ENCODE results near the gene E2F4. TPM values are rescaled to one million over a fixed set of nuclear protein-coding genes. Genes with fewer than 3 reads are reported as not detected.
A peak's percentile ranks its signal among the peaks of the same experiment; 100 is the strongest.

E2F4 gene
- total and polyA plus RNA-seq, 2 of the 13 experiments (the other 11 are each of a cell fraction or from before 2014, with no cell fraction given): 84.8 to 91.2 TPM

DNA sequence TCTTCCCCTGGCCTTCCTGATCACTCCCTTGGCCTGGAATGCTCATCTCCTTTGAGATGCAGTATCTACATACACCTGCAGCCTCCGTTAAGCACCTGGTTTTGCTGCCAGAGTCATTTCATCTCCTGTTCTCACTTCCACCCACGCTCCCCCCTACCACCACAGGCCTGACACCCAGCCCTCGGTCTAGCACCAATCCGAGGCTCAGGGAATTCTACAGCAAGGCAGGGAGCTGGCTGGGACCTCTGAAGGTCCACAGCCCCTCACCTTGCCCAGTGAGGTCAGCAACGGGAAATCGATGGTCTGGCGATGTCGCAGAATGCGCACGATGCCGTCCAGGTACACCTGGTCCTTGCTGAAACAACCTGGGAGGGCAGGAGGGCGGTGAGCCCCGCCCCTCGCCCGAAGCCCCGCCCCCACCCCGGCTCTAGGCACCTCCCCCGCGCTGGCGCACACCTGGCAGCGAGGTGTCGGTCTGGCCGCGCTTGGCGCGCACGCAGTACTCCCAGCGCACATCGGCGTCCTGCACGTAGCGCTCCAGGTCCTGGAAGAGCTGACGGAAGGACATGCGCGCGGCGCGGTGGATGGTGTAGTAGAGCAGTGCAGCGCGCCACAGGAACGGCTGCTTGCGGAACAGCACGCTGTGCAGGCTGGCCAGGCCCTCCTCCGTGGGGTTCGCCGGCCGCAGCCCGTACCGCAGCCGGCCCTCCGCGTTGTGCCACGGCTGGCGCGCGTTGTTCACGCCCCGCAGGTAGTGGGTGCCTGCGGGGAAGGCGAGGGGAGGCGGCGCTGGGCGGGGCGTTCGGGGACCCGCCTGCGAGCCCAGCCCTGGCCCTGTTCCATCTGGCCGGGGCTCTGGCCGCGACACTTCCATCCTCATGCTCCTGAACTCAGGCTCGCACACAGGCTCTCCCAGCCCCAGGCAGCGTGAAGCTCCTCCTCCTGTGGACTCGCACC lies 13.9 kb upstream of the E2F4 start (continued):
- TF ChIP-seq, protein P1, sequence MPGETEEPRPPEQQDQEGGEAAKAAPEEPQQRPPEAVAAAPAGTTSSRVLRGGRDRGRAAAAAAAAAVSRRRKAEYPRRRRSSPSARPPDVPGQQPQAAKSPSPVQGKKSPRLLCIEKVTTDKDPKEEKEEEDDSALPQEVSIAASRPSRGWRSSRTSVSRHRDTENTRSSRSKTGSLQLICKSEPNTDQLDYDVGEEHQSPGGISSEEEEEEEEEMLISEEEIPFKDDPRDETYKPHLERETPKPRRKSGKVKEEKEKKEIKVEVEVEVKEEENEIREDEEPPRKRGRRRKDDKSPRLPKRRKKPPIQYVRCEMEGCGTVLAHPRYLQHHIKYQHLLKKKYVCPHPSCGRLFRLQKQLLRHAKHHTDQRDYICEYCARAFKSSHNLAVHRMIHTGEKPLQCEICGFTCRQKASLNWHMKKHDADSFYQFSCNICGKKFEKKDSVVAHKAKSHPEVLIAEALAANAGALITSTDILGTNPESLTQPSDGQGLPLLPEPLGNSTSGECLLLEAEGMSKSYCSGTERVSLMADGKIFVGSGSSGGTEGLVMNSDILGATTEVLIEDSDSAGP (CRISPR knock-in tag; IDR thresholded peaks at IDR 0.05; ENCODE audit: borderline replicate concordance): peak; percentile 35; the same call in 1 of the 2 replicates
- TF ChIP-seq, protein P2, sequence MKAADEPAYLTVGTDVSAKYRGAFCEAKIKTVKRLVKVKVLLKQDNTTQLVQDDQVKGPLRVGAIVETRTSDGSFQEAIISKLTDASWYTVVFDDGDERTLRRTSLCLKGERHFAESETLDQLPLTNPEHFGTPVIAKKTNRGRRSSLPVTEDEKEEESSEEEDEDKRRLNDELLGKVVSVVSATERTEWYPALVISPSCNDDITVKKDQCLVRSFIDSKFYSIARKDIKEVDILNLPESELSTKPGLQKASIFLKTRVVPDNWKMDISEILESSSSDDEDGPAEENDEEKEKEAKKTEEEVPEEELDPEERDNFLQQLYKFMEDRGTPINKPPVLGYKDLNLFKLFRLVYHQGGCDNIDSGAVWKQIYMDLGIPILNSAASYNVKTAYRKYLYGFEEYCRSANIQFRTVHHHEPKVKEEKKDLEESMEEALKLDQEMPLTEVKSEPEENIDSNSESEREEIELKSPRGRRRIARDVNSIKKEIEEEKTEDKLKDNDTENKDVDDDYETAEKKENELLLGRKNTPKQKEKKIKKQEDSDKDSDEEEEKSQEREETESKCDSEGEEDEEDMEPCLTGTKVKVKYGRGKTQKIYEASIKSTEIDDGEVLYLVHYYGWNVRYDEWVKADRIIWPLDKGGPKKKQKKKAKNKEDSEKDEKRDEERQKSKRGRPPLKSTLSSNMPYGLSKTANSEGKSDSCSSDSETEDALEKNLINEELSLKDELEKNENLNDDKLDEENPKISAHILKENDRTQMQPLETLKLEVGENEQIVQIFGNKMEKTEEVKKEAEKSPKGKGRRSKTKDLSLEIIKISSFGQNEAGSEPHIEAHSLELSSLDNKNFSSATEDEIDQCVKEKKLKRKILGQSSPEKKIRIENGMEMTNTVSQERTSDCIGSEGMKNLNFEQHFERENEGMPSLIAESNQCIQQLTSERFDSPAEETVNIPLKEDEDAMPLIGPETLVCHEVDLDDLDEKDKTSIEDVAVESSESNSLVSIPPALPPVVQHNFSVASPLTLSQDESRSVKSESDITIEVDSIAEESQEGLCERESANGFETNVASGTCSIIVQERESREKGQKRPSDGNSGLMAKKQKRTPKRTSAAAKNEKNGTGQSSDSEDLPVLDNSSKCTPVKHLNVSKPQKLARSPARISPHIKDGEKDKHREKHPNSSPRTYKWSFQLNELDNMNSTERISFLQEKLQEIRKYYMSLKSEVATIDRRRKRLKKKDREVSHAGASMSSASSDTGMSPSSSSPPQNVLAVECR (CRISPR knock-in tag; IDR thresholded peaks at IDR 0.05; ENCODE audit: borderline replicate concordance): peak; percentile 80
- TF ChIP-seq YY1 (IDR thresholded peaks at IDR 0.05; ENCODE audit: insufficient read depth, insufficient replicate concordance, low read depth, low read length) (no peak), KDM6A (CRISPR knock-in tag; IDR thresholded peaks at IDR 0.05; ENCODE audit: low read depth) (no peak), ZNF17 (CRISPR knock-in tag; IDR thresholded peaks at IDR 0.05) (no peak), THAP11 (CRISPR knock-in tag; IDR thresholded peaks at IDR 0.05) (no peak), ZNF747 (CRISPR knock-in tag; IDR thresholded peaks at IDR 0.05; ENCODE audit: borderline replicate concordance) (peak; percentile 72; the same call in 1 of the 2 replicates), ZNF549 (CRISPR knock-in tag; IDR thresholded peaks at IDR 0.05) (no peak), ZNF33B (CRISPR knock-in tag; IDR thresholded peaks at IDR 0.05) (no peak), ZSCAN30 (CRISPR knock-in tag; IDR thresholded peaks at IDR 0.05) (no peak), SATB2 (CRISPR knock-in tag; IDR thresholded peaks at IDR 0.05) (no peak), ZNF30 (CRISPR knock-in tag; IDR thresholded peaks at IDR 0.05) (no peak), ZFYVE20 (CRISPR knock-in tag; IDR thresholded peaks at IDR 0.05; ENCODE audit: borderline replicate concordance, low read depth) (peak; percentile 72), TBX2 (CRISPR knock-in tag; IDR thresholded peaks at IDR 0.05; ENCODE audit: borderline replicate concordance) (peak; percentile 88), ZMYM3 (CRISPR knock-in tag; IDR thresholded peaks at IDR 0.05) (peak; percentile 84), BRCA1 (CRISPR knock-in tag; IDR thresholded peaks at IDR 0.05) (no peak), TEAD3 (CRISPR knock-in tag; optimal IDR thresholded peaks at IDR 0.05; ENCODE audit: borderline replicate concordance) (peak; percentile 18), ZNF253 (CRISPR knock-in tag; IDR thresholded peaks at IDR 0.05; ENCODE audit: borderline replicate concordance) (0 out of 2 replicates have a peak, but pooled peaks have one; percentile 15)
- TF ChIP-seq, protein P3, sequence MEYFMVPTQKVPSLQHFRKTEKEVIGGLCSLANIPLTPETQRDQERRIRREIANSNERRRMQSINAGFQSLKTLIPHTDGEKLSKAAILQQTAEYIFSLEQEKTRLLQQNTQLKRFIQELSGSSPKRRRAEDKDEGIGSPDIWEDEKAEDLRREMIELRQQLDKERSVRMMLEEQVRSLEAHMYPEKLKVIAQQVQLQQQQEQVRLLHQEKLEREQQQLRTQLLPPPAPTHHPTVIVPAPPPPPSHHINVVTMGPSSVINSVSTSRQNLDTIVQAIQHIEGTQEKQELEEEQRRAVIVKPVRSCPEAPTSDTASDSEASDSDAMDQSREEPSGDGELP (IDR thresholded peaks at IDR 0.05; ENCODE audit: borderline replicate concordance, low read depth): peak; percentile 20; the same call in 1 of the 2 replicates
- TF ChIP-seq, protein P4, sequence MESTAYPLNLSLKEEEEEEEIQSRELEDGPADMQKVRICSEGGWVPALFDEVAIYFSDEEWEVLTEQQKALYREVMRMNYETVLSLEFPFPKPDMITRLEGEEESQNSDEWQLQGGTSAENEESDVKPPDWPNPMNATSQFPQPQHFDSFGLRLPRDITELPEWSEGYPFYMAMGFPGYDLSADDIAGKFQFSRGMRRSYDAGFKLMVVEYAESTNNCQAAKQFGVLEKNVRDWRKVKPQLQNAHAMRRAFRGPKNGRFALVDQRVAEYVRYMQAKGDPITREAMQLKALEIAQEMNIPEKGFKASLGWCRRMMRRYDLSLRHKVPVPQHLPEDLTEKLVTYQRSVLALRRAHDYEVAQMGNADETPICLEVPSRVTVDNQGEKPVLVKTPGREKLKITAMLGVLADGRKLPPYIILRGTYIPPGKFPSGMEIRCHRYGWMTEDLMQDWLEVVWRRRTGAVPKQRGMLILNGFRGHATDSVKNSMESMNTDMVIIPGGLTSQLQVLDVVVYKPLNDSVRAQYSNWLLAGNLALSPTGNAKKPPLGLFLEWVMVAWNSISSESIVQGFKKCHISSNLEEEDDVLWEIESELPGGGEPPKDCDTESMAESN (CRISPR knock-in tag; conservative IDR thresholded peaks at IDR 0.05): peak; percentile 55
